GM06990 (cell line): ENCODE results near the gene CYP2B6.
"Not testable (repeated sequence)": the region's sequence is repeated elsewhere in the genome, so short reads cannot be mapped to it uniquely, and the experiment has no call there.

Experiments used
- DNase-seq: peaks from one replicate; pipeline ENCODE4 v3.0.0-alpha.2; 2011; ENCODE audit not compliant: insufficient read length; ENCODE audit errors: extremely low read depth
- H3K27me3 ChIP-seq: replicated peaks from 2 replicates; pipeline ENCODE4 v1.6.0; 2011; ENCODE audit warnings: low read length; ENCODE audit not compliant: control insufficient read depth, insufficient read depth
- H3K36me3 ChIP-seq: 2 replicates; pipeline ENCODE4 v1.5.1; 2011; ENCODE audit warnings: low read length; ENCODE audit not compliant: control insufficient read depth, insufficient read depth
- H3K4me3 ChIP-seq: replicated peaks from 2 replicates; pipeline ENCODE4 v1.5.1; 2011; ENCODE audit warnings: low read depth, mild to moderate bottlenecking, control low read depth, low read length
- CTCF ChIP-seq: IDR thresholded peaks from 2 replicates; pipeline ENCODE4 v1.5.1; 2011; ENCODE audit warnings: low read length, control low read depth, mild to moderate bottlenecking, inconsistent platforms; ENCODE audit not compliant: insufficient read depth, poor library complexity, severe bottlenecking

Gene CYP2B6

DNA sequence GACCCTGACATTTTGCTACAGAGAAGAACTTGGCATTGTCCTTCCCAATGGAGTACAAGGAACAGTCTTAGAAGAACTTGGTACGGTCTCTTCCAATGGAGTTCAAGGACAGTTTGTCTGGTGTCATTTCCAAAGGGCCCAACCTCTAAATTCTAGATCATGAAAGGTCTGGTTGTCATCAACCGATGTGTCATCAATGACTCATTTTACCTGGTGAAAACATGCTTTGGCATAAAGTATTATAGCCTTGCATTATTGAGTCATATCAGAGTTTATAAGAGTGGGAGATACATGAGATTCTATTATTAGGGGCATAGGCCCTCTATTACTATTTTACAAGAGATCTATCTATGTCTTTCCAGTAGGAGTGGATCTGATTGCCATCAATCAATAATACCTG is 4.3 kb downstream of the CYP2B6 start:
- Histone ChIP-seq H3K4me3 (no peak overlapping the region), H3K27me3 (no peaks in the 10 kb centered on the region), H3K36me3 (no peaks in the 10 kb centered on the region)
- TF ChIP-seq CTCF: no peak
- DNase-seq: no peak

GRCh38 chr19:40999018-40999417 is 7.9 kb downstream of the CYP2B6 start:
- not testable (repeated sequence) for H3K4me3 ChIP-seq, H3K27me3 ChIP-seq, DNase-seq

GRCh38 chr19:41000310-41000737 is 9.2 kb downstream of the CYP2B6 start:
- DNase-seq: no peak
- no peak for TF ChIP-seq CTCF
- Histone ChIP-seq H3K27me3 (no peaks in the 10 kb centered on the region), H3K36me3 (no peaks in the 10 kb centered on the region), H3K4me3 (no peak overlapping the region)

More at GRCh38 chr19:40999018-40999417, 7.9 kb downstream of the CYP2B6 start:
- H3K36me3 ChIP-seq: not testable (repeated sequence)

- DNase-seq: no peak
- H3K36me3 ChIP-seq: no peaks in the 10 kb centered on the region
- no peak overlapping the region for H3K4me3 ChIP-seq
- no peak for TF ChIP-seq CTCF
- no peaks in the 10 kb centered on the region for H3K27me3 ChIP-seq
Observed at GRCh38 chr19:41001243-41001971, 10.3 kb downstream of the CYP2B6 start.

GRCh38 chr19:41003656-41004055 is 12.6 kb downstream of the CYP2B6 start:
- not testable (repeated sequence) for H3K27me3 ChIP-seq, DNase-seq, H3K4me3 ChIP-seq, H3K36me3 ChIP-seq

- no peak for DNase-seq
- no peaks in the 10 kb centered on the region for H3K36me3 ChIP-seq
- no peak overlapping the region for H3K4me3 ChIP-seq
- peaks cover 1% of the 10 kb centered on the region for H3K27me3 ChIP-seq
- TF ChIP-seq CTCF: no peak
Observed at GRCh38 chr19:41009700-41010235, 18.7 kb downstream of the CYP2B6 start.
